Endothelial cell (in vitro differentiated cells): ENCODE results near the gene WDR18. TPM values are rescaled to one million over a fixed set of nuclear protein-coding genes. Genes with fewer than 3 reads are reported as not detected.

Source experiments
- DNase-seq: peaks from one replicate; pipeline ENCODE4 v3.0.0; 2021; ENCODE audit warnings: low spot score
- H3K27ac Mint-ChIP-seq: one replicate; pipeline ENCODE4 v1.8.0; 2021; ENCODE audit warnings: mixed read lengths, inconsistent platforms; ENCODE audit not compliant: unreplicated experiment
- H3K27me3 Mint-ChIP-seq: one replicate; pipeline ENCODE4 v1.8.0; 2021; ENCODE audit warnings: mild to moderate bottlenecking, moderate library complexity, mixed read lengths, inconsistent platforms; ENCODE audit not compliant: unreplicated experiment
- H3K36me3 Mint-ChIP-seq: one replicate; pipeline ENCODE4 v1.8.0; 2021; ENCODE audit warnings: mild to moderate bottlenecking, low read depth, mixed read lengths, inconsistent platforms; ENCODE audit not compliant: unreplicated experiment
- H3K4me1 Mint-ChIP-seq: one replicate; pipeline ENCODE4 v1.8.0; 2021; ENCODE audit warnings: mild to moderate bottlenecking, mixed read lengths, inconsistent platforms; ENCODE audit not compliant: unreplicated experiment
- H3K4me3 Mint-ChIP-seq: one replicate; pipeline ENCODE4 v1.8.0; 2021; ENCODE audit warnings: mild to moderate bottlenecking, mixed read lengths, inconsistent platforms; ENCODE audit not compliant: unreplicated experiment
- H3K9me3 Mint-ChIP-seq: one replicate; pipeline ENCODE4 v1.8.0; 2021; ENCODE audit warnings: mixed read lengths, inconsistent platforms; ENCODE audit not compliant: unreplicated experiment
- long read RNA-seq: library from polyadenylated mRNA; unstranded; transcript quantifications from one replicate; pipeline ENCODE4 v2.0.0, GENCODE V29; 2020; ENCODE audit not compliant: unreplicated experiment
- total RNA-seq: library from RNA; stranded (reverse); fragmentation: NEBNext Ultra II Directional; extraction: Animal tissue kit (Norgen Biotek cat#: 25700); gene quantifications from one replicate; pipeline ENCODE4 v1.2.1, GENCODE V29; 2021; ENCODE audit not compliant: unreplicated experiment
- TF ChIP-seq, protein P1 (sequence below): fragments of 200-600 bp; sonication (generic); IDR thresholded peaks from one replicate; pipeline ENCODE4 v1.5.0; 2021; ENCODE audit warnings: antibody characterized with exemption; ENCODE audit not compliant: unreplicated experiment

WDR18 gene, protein sequence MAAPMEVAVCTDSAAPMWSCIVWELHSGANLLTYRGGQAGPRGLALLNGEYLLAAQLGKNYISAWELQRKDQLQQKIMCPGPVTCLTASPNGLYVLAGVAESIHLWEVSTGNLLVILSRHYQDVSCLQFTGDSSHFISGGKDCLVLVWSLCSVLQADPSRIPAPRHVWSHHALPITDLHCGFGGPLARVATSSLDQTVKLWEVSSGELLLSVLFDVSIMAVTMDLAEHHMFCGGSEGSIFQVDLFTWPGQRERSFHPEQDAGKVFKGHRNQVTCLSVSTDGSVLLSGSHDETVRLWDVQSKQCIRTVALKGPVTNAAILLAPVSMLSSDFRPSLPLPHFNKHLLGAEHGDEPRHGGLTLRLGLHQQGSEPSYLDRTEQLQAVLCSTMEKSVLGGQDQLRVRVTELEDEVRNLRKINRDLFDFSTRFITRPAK
- 53.1 TPM for total RNA-seq
- long read RNA-seq, transcript WDR18-202 (10 exons, 1,608 nt), result major isoform, 89 of 99 reads
- long read RNA-seq, partial matches to known transcripts, result 3 of 99 reads
- long read RNA-seq, other reads (novel, unspliced or antisense), result 7 of 99 reads

DNA sequence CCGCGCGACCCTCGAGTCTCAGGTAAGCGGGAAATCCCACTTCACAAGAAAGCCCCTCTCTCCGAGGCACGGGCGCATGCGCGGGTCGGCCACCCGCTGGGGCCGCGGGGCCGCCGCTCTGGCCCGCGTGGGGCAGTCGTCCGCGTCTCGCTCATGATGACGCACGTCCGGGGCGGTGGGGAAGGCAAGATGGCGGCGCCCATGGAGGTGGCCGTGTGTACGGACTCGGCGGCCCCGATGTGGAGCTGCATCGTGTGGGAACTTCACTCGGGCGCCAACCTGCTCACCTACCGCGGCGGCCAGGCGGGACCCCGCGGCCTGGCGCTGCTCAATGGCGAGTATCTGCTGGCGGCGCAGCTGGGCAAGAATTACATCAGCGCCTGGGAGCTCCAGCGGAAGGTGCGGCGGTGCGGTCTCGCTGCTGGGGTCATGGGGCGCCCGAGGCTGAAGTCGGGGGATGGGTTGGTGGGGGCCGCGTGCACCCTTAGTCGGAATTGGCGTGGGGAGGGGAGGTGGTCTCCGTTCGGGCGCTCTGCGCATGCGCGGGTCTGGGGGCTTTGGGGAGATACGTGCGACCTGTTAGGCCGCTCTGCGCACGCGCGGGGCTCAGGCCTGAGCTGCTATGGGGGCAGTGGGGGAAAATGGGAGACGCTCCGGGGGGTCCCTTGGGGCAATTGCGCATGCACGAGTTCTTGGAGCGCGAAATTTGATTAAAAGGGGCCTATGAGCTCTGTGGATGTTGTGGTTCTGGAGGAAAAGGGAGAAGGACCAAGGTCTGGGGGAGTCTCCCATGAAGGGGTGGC is at the start of gene WDR18:
Gene WDR18 (plus strand): TSS at position 181 of the 803 bp plus-strand sequence. CDS start 9 bp downstream, at position 190.
- peak within 1 kb of the TSS; percentile 97 for H3K4me3 Mint-ChIP-seq
- TF ChIP-seq, protein P1, sequence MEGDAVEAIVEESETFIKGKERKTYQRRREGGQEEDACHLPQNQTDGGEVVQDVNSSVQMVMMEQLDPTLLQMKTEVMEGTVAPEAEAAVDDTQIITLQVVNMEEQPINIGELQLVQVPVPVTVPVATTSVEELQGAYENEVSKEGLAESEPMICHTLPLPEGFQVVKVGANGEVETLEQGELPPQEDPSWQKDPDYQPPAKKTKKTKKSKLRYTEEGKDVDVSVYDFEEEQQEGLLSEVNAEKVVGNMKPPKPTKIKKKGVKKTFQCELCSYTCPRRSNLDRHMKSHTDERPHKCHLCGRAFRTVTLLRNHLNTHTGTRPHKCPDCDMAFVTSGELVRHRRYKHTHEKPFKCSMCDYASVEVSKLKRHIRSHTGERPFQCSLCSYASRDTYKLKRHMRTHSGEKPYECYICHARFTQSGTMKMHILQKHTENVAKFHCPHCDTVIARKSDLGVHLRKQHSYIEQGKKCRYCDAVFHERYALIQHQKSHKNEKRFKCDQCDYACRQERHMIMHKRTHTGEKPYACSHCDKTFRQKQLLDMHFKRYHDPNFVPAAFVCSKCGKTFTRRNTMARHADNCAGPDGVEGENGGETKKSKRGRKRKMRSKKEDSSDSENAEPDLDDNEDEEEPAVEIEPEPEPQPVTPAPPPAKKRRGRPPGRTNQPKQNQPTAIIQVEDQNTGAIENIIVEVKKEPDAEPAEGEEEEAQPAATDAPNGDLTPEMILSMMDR, result peak; percentile 17
- H3K4me1 Mint-ChIP-seq, result peaks cover 8% of the 10 kb centered on the region
- H3K36me3 Mint-ChIP-seq, result peaks cover 10% of the 10 kb centered on the region
- peak within 1 kb of the TSS; percentile 57 for H3K27ac Mint-ChIP-seq
- peaks cover 3% of the 10 kb centered on the region for H3K27me3 Mint-ChIP-seq
- no peaks in the 10 kb centered on the region for H3K9me3 Mint-ChIP-seq
- DNase-seq, result peak; percentile 88

DNA sequence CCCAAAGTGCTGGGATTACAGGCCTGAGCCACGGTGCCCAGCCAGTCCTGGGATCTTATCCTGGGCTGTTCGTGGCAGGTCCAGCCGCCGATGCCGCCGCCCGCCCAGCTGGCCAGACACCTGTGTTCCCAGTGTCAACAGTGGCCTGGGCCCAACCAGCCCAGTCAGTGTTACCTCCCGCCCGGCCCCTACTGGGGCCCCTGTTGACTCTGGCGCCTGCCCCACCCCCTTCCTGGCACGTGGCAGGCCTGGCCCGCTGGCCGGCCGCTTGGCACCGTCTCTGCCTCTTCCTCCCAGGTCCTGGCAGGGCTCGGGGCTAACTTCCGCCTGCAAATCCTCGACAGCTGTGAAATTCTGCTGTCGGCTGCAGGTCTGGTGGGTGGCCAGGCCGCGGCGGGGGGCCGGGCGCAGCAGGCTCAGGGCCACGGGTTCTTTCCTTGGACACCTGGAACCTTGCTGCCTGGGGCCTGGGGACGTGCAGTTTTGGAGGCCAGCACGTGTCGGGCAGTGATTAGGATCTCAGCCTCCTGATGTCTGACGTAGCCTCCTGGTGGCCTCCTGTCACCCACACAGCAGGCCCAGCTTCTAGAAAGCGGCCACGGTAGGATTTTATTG is 49.2 kb upstream of the WDR18 start:
- DNase-seq, result no peak
- Mint-ChIP-seq H3K36me3 (peaks cover 6% of the 10 kb centered on the region), H3K27me3 (peaks cover 1% of the 10 kb centered on the region), H3K27ac (no peak overlapping the region), H3K4me3 (no peak overlapping the region), H3K4me1 (peaks cover 8% of the 10 kb centered on the region), H3K9me3 (no peaks in the 10 kb centered on the region)
- TF ChIP-seq, protein P1, result no peak

DNA sequence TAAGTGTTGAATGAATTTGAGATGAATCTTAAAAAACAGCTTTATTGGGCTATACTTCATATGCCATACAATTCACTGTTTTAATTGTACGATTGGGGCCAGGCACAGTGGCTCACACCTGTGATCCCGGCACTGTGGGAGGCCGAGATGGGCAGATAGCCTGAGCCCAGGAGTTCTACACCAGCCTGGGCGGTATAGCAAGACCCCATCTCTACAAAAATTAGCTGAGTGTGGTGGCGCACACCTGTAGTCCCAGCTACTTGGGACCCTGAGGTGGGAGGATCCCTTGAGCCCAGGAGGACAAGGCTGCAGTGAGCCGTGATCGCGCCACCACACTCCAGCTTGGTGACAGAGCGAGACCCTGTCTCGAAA is 48.0 kb upstream of the WDR18 start:
- H3K4me1 Mint-ChIP-seq, result peaks cover 12% of the 10 kb centered on the region
- H3K4me3 Mint-ChIP-seq, result no peak overlapping the region
- DNase-seq, result no peak
- H3K27ac Mint-ChIP-seq, result no peak overlapping the region
- H3K9me3 Mint-ChIP-seq, result no peaks in the 10 kb centered on the region
- peaks cover 2% of the 10 kb centered on the region for H3K27me3 Mint-ChIP-seq
- peaks cover 10% of the 10 kb centered on the region for H3K36me3 Mint-ChIP-seq
- TF ChIP-seq, protein P1, result no peak

DNA sequence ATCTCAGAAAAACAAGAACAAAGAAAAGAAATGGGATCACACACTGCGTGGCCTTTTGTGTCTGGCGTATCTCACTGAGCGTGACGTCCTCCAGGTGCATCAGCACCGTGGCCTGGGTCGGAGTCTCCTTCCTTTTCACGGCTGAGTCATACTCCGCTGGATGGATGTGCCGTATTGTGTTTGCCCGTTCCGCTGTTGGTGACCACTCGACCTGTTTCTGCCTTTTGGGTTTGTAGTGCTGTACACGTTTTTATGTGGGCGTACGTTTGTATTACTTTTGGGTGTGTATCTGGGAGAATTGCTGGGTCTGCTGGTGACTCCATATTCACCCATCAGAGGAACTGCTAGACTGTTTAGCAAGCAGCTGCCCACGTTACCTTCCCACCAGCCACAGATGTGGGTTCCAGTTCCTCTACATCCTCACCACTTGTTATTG is 46.9 kb upstream of the WDR18 start:
- H3K4me1 Mint-ChIP-seq, result peaks cover 8% of the 10 kb centered on the region
- TF ChIP-seq, protein P1, result no peak
- peaks cover 5% of the 10 kb centered on the region for H3K27me3 Mint-ChIP-seq
- H3K4me3 Mint-ChIP-seq, result no peak overlapping the region
- H3K27ac Mint-ChIP-seq, result no peak overlapping the region
- DNase-seq, result no peak
- no peaks in the 10 kb centered on the region for H3K9me3 Mint-ChIP-seq
- H3K36me3 Mint-ChIP-seq, result peaks cover 16% of the 10 kb centered on the region
